Inferior parietal cortex (tissue), 1 donor: ENCODE data around the gene ENG.
A peak's percentile ranks its signal among the peaks of the same experiment; 100 is the strongest.
"Not testable (repeated sequence)": the region's sequence is repeated elsewhere in the genome, so short reads cannot be mapped to it uniquely, and the experiment has no call there.

Experiments used
- DNase-seq: peaks from one replicate; pipeline ENCODE4 v3.0.0-alpha.2; 2016; ENCODE audit errors: extremely low spot score

The ENG gene

GRCh38 chr9:127845619-127846018 lies 8.8 kb downstream of the ENG start:
- DNase-seq: not testable (repeated sequence)

GRCh38 chr9:127844821-127845359 lies 9.6 kb downstream of the ENG start:
- DNase-seq: no peak

- no peak for DNase-seq
Measured at GRCh38 chr9:127841087-127841835, 13.2 kb downstream of the ENG start.

GRCh38 chr9:127838375-127839078 lies 15.9 kb downstream of the ENG start:
- no peak for DNase-seq

DNA sequence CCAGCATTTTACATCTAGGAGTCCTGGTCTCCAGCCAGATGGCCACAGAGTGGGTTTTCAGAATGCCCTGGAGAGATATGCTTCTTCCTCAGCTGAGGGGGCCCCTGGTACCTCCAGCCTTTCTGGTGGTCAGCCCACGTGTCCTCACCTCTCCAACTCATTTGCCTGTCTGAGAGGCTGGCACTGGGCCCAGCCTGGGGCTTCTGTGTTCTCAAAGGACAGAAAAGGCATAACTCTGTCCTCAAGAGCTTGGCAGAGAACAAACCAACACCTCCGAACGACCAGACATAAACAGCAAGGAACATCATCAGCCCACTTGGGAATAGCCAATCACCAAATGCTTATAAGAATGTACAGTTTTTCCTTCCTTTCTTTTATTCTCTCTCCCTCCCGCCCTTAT lies 17.1 kb downstream of the ENG start:
- DNase-seq: no peak

DNA sequence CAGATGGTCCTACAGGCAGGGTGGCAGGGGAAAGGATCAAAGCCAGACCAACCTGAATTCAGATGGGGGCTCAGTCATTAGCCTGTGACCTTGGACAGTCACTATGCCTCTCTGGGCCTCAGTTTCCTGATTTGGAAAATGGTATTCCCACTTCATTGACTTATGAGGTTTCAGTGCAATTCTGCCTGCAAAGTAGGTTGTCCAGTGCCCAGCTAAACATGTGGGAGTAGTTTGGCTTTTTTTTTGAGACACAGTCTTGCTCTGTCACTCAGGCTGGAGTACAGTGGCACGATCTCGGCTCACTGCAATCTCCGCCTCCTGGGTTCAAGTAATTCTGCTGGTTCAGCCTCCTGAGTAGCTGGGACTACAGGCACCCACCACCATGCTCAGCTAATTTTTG lies 17.9 kb downstream of the ENG start:
- not testable (repeated sequence) for DNase-seq

- no peak for DNase-seq
Measured at GRCh38 chr9:127835991-127836516, 18.4 kb downstream of the ENG start.

DNA sequence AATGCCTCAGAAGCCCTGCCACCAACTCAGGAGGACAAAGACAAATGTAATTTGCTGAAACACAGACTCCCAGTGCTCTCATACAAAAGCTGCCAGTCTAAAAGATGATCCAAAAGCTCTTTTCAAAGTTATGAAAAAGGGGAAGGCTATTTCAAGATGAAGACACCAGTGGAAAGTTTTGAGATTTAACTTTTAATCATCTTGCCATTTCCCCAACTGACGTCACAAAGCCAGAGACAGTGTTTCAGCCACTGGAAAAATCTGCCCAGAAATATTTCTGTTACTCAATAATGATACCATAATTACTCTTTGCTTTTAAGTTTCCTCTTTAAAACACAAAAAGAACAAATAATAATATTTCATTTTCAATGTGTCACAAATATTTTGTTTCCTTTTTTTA lies 20.9 kb downstream of the ENG start:
- DNase-seq: no peak

DNA sequence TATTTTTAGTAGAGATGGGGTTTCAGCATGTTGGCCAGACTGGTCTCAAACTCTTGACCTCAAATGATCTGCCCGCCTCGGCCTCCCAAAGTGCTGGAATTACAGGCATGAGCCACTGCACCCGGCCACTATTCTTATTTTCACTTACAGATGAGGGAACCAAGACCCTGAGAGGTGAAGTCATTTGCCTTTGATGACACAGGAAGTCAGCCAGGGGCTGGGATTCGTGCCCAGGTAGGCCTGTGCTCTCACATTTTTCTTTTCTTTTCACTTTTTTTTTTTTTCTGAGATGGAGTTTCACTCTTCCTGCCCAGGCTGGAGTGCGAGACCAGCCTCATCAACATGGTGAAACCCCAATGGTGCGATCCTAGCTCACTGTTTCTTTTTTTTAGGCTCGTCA lies 22.2 kb downstream of the ENG start:
- DNase-seq: no peak

GRCh38 chr9:127829205-127829906 lies 25.1 kb downstream of the ENG start:
- no peak for DNase-seq

- DNase-seq: peak; percentile 36
Measured at GRCh38 chr9:127828262-127829031, 26.0 kb downstream of the ENG start.

- no peak for DNase-seq
Measured at GRCh38 chr9:127826253-127826913, 28.1 kb downstream of the ENG start.

- DNase-seq: no peak
Measured at GRCh38 chr9:127825319-127826051, 29.0 kb downstream of the ENG start.

DNA sequence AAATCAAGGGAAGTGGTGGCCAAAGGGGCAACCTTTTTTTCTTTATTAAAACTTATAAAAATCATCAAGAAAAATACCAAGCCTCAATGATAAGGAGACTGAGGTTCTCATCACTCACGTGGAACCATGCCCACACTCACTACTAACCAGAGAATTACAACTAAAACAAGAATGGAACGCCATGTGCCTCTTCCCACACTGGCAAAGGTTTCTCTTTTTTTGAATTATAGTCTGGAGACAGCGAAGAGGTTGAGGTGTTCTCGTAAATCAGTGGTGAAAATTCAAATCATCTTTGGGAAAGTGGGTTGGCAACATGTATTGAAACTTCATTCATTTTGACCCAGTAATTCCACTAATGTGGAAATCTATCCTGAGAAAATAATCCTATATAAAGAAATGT lies 32.4 kb downstream of the ENG start:
- DNase-seq: no peak

- no peak for DNase-seq
Measured at GRCh38 chr9:127818574-127818973, 35.9 kb downstream of the ENG start.

- no peak for DNase-seq
Measured at GRCh38 chr9:127817881-127818434, 36.5 kb downstream of the ENG start.

- no peak for DNase-seq
Measured at GRCh38 chr9:127816728-127817127, 37.7 kb downstream of the ENG start.

DNA sequence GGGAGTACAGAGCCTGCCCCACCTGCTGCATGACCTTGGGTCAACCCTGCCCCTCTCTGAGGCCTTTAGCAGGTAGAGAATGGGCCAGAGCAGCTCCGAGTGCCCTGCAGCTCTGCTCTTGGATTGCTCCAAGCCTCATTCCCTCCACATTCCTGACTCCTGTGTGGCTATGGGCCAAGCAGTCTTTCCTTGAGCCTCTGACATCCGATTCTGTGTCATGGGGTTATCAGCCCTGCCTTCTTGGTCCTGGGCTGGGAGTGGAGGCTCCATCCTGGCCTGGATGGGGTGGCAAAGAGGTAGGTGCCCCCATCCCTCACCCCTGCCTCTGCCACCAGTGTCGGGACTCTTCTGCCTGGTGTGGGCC lies 38.1 kb downstream of the ENG start:
- no peak for DNase-seq

DNA sequence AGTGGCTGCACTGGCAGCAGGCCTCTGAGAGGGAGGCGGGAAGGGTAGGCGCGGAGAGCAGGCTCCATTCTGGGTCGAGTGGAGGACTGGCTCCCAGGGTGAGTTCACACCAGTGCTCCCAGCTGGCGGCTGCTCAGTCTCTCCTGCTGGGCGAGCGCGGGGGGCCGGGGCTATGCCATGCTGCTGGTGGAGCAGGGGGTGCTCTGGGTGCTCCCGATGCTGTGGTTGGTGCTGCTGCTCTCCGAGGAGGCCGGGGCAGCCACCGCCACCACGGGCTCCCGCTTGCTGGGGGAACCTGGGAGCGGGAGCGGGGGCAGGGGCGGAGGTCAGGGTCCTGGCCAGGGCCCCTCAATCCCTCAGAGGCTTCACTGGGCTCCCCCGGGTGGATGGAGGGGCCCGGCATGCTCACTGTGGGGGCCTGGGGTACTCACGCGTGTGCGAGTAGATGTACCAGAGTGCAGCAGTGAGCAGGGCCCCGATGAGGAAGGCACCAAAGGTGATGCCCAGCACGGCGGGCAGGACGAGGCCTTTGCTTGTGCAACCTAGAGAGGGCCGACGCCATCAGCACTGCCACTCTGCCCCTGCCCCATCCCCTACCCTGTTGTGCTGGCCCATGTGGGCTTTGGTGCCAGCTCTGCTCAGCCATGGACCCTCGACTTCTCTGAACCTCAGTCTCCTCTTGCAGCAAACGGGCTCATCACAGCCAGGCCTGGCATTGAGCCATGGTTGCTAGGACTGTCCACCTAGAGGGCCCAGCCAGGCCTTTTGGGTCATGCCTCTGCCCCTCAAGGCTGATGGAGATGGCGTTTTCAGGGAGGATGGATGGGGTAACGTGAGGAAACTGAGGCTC lies 38.7 kb downstream of the ENG start:
- no peak for DNase-seq
